ENCODE data around the gene AGAP1.

AGAP1 gene

GRCh38 chr2:235860111-235860510 lies 366.3 kb downstream of the AGAP1 start:
- peaks cover 4% of the 10 kb centered on the region for H3K36me3 ChIP-seq (ENCODE audit: insufficient read depth, low read length)
- H3K4me1 ChIP-seq (ENCODE audit: control insufficient read depth, insufficient read depth, low read length): no peaks in the 10 kb centered on the region
- H3K9me3 ChIP-seq (replicated peaks; ENCODE audit: low read length): no peaks in the 10 kb centered on the region
- no peaks in the 10 kb centered on the region for H3K27me3 ChIP-seq (ENCODE audit: control insufficient read depth, insufficient read depth, low read length)
- no peak overlapping the region for H3K9ac ChIP-seq (ENCODE audit: low read depth, low read length)
- no peak overlapping the region for H3K4me3 ChIP-seq (ENCODE audit: low read length)
- H3K4me2 ChIP-seq (ENCODE audit: low read length): no peak overlapping the region

DNA sequence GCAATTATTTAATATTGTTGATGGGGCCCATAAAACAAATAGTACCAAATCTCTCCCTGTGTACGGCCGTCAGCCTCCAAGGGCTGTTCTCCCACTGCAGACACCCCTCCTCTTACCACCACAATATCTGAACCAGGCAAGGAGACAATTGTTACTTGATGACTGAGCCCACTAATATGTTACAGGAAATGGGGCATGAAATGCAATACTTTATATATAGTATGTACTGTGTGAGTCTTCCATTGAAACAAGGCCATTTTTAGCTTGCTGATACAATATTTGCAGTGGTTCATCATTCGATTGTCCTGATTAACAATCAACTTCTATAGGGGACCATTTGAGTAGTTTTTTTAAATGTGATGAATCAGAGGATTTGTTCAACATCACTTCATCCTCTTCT lies 367.0 kb downstream of the AGAP1 start:
- Histone ChIP-seq H3K4me3 (ENCODE audit: low read length) (no peak overlapping the region), H3K36me3 (ENCODE audit: insufficient read depth, low read length) (peaks cover 4% of the 10 kb centered on the region), H3K9ac (ENCODE audit: low read depth, low read length) (no peak overlapping the region), H3K9me3 (replicated peaks; ENCODE audit: low read length) (no peaks in the 10 kb centered on the region), H3K4me2 (ENCODE audit: low read length) (no peak overlapping the region), H3K4me1 (ENCODE audit: control insufficient read depth, insufficient read depth, low read length) (no peaks in the 10 kb centered on the region), H3K27me3 (ENCODE audit: control insufficient read depth, insufficient read depth, low read length) (no peaks in the 10 kb centered on the region)

DNA sequence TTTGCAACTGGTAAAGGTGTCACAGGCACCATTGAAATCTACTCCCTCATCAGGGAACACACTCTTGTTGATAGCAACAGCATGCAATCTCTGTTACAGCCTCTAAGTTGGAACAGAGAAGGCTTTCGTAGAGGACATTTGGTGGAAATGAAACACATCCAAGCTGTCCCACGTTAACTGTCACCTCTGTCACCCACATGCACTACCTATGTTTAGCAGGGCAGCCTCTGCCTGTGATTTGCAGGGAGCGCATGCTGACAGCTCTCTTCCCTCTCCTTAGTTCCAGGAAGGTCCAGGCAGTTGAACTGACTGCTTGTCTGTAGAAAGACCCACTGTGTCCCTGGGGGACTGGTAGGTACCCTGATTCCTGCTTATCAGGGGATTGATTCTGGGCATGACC lies 367.5 kb downstream of the AGAP1 start:
- H3K9ac ChIP-seq (ENCODE audit: low read depth, low read length): no peak overlapping the region
- no peaks in the 10 kb centered on the region for H3K9me3 ChIP-seq (replicated peaks; ENCODE audit: low read length)
- H3K4me3 ChIP-seq (ENCODE audit: low read length): no peak overlapping the region
- H3K4me2 ChIP-seq (ENCODE audit: low read length): no peak overlapping the region
- no peaks in the 10 kb centered on the region for H3K27me3 ChIP-seq (ENCODE audit: control insufficient read depth, insufficient read depth, low read length)
- H3K36me3 ChIP-seq (ENCODE audit: insufficient read depth, low read length): peaks cover 4% of the 10 kb centered on the region
- H3K4me1 ChIP-seq (ENCODE audit: control insufficient read depth, insufficient read depth, low read length): no peaks in the 10 kb centered on the region

- Histone ChIP-seq H3K4me1 (ENCODE audit: control insufficient read depth, insufficient read depth, low read length) (no peaks in the 10 kb centered on the region), H3K27me3 (ENCODE audit: control insufficient read depth, insufficient read depth, low read length) (no peaks in the 10 kb centered on the region), H3K9ac (ENCODE audit: low read depth, low read length) (no peak overlapping the region), H3K9me3 (replicated peaks; ENCODE audit: low read length) (no peaks in the 10 kb centered on the region), H3K36me3 (ENCODE audit: insufficient read depth, low read length) (peaks cover 6% of the 10 kb centered on the region), H3K4me3 (ENCODE audit: low read length) (no peak overlapping the region), H3K4me2 (ENCODE audit: low read length) (no peak overlapping the region)
These were observed 369.6 kb downstream of the AGAP1 start for GRCh38 chr2:235863414-235863813.

GRCh38 chr2:235864302-235864701 lies 370.5 kb downstream of the AGAP1 start:
- Histone ChIP-seq H3K9me3 (replicated peaks; ENCODE audit: low read length) (no peaks in the 10 kb centered on the region), H3K4me2 (ENCODE audit: low read length) (no peak overlapping the region)

DNA sequence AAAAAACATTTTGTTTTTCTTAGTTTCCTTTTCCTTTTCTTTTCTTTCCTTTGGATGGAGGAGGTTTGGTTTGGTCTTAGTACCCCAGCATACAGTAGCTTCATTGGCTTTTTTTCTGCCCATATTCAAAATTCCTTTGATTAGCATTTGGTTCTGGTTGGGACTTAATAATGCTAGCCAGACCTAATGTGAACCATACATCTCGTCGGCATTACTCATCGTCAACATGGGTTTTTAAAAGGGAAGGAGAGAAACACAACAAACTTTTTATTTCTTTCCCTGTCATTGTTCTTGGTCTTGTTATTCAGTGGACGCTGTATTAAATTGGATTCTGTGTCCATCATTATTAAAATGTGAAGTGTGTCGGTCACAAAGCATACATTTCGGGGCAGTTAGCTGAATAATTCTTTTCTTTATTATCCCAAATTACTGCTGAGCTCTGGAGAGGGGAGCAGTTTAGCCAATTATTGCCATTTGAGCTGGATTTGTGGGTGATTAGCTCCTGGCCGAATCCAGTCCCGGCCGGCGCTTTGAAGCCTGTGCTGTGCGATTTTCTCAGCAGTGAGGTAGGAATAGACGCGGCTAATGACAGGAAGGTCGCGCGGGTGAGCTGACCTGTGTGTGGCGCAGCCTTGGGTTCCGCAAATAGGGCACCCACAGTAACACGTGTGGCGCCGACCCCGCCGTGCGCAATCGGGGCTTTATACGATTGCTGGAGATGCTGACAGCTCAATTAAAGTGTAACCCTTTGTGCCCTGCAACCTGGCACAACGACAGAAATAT lies 371.1 kb downstream of the AGAP1 start:
- no peak overlapping the region for H3K4me3 ChIP-seq (ENCODE audit: low read length)
- H3K4me2 ChIP-seq (ENCODE audit: low read length): no peak overlapping the region
- H3K9ac ChIP-seq (ENCODE audit: low read depth, low read length): no peak overlapping the region
- H3K27me3 ChIP-seq (ENCODE audit: control insufficient read depth, insufficient read depth, low read length): no peaks in the 10 kb centered on the region
- no peaks in the 10 kb centered on the region for H3K4me1 ChIP-seq (ENCODE audit: control insufficient read depth, insufficient read depth, low read length)
- peaks cover 6% of the 10 kb centered on the region for H3K36me3 ChIP-seq (ENCODE audit: insufficient read depth, low read length)
- no peaks in the 10 kb centered on the region for H3K9me3 ChIP-seq (replicated peaks; ENCODE audit: low read length)

More at GRCh38 chr2:235864302-235864701, 370.5 kb downstream of the AGAP1 start:
- no peak overlapping the region for H3K9ac ChIP-seq (ENCODE audit: low read depth, low read length)
- no peaks in the 10 kb centered on the region for H3K4me1 ChIP-seq (ENCODE audit: control insufficient read depth, insufficient read depth, low read length)
- peaks cover 6% of the 10 kb centered on the region for H3K36me3 ChIP-seq (ENCODE audit: insufficient read depth, low read length)
- no peak overlapping the region for H3K4me3 ChIP-seq (ENCODE audit: low read length)
- no peaks in the 10 kb centered on the region for H3K27me3 ChIP-seq (ENCODE audit: control insufficient read depth, insufficient read depth, low read length)

DNA sequence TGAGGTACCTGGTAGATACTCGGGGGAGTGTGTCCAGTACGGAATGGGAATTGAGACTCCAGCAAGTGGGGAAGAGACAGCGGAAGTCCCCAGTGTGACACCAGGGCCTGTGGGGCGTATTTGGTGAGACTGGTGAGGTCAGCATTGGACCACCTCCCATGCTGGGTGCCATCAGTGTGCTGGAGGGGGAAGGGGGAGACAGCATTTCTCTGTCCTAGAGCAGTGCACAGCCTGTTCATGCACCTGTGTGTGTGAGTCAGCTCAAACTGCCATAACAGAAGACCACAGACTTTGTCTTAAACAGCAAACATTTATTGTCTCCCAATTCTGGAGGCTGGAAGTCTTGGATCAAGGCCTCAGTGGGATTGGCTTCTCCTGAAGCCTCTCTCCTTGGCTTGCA lies 372.5 kb downstream of the AGAP1 start:
- Histone ChIP-seq H3K9ac (ENCODE audit: low read depth, low read length) (no peak overlapping the region), H3K9me3 (replicated peaks; ENCODE audit: low read length) (no peaks in the 10 kb centered on the region), H3K4me1 (ENCODE audit: control insufficient read depth, insufficient read depth, low read length) (no peaks in the 10 kb centered on the region), H3K4me3 (ENCODE audit: low read length) (no peak overlapping the region), H3K4me2 (ENCODE audit: low read length) (no peak overlapping the region), H3K27me3 (ENCODE audit: control insufficient read depth, insufficient read depth, low read length) (no peaks in the 10 kb centered on the region), H3K36me3 (ENCODE audit: insufficient read depth, low read length) (peaks cover 6% of the 10 kb centered on the region)

DNA sequence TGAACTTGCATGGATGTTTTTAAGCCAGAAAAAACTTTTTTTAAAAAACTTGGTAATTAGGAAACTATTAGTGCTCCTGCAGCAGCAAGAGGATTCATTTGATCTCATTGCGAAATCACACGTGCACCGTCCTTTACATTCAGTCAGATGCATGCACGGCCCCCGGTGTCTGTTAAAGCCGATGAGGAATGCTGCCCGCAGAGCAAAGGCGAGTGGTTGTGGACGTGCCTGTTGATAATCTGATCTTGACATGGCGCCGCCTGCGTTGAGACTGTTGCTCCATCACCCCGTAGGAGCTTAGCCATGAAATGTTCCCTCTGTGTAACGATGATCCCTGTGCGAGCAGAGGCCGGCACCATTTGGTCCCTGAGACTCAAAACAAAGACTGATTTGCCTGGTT lies 374.4 kb downstream of the AGAP1 start:
- H3K36me3 ChIP-seq (ENCODE audit: insufficient read depth, low read length): peaks cover 3% of the 10 kb centered on the region
- no peaks in the 10 kb centered on the region for H3K4me1 ChIP-seq (ENCODE audit: control insufficient read depth, insufficient read depth, low read length)
- H3K4me3 ChIP-seq (ENCODE audit: low read length): no peak overlapping the region
- no peak overlapping the region for H3K4me2 ChIP-seq (ENCODE audit: low read length)
- H3K27me3 ChIP-seq (ENCODE audit: control insufficient read depth, insufficient read depth, low read length): no peaks in the 10 kb centered on the region
- no peak overlapping the region for H3K9ac ChIP-seq (ENCODE audit: low read depth, low read length)
- H3K9me3 ChIP-seq (replicated peaks; ENCODE audit: low read length): no peaks in the 10 kb centered on the region

GRCh38 chr2:235868645-235869044 lies 374.8 kb downstream of the AGAP1 start:
- Histone ChIP-seq H3K36me3 (ENCODE audit: insufficient read depth, low read length) (peaks cover 3% of the 10 kb centered on the region), H3K9ac (ENCODE audit: low read depth, low read length) (no peak overlapping the region), H3K4me3 (ENCODE audit: low read length) (no peak overlapping the region), H3K27me3 (ENCODE audit: control insufficient read depth, insufficient read depth, low read length) (no peaks in the 10 kb centered on the region), H3K4me2 (ENCODE audit: low read length) (no peak overlapping the region), H3K4me1 (ENCODE audit: control insufficient read depth, insufficient read depth, low read length) (no peaks in the 10 kb centered on the region), H3K9me3 (replicated peaks; ENCODE audit: low read length) (no peaks in the 10 kb centered on the region)

DNA sequence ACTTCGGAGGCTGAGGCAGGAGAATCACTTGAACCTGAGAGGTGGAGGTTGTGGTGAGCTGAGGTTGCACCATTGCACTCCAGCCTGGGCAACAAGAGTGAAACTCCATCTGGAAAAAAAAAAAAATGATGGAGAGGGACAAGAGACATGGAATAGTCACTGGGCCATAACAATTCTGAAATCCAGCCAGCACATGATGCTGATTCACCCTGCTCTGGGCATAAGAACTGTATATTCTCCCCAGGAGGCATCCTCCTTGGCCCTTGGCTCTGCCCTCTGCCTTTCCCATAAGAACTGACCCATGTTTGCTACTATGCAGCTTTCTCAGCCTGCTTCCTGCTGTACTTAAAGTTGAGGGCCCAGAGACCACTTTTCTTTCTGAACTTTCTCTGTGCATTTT lies 376.7 kb downstream of the AGAP1 start:
- H3K4me3 ChIP-seq (ENCODE audit: low read length): no peak overlapping the region
- no peaks in the 10 kb centered on the region for H3K27me3 ChIP-seq (ENCODE audit: control insufficient read depth, insufficient read depth, low read length)
- H3K36me3 ChIP-seq (ENCODE audit: insufficient read depth, low read length): peaks cover 3% of the 10 kb centered on the region
- no peaks in the 10 kb centered on the region for H3K9me3 ChIP-seq (replicated peaks; ENCODE audit: low read length)
- no peaks in the 10 kb centered on the region for H3K4me1 ChIP-seq (ENCODE audit: control insufficient read depth, insufficient read depth, low read length)
- no peak overlapping the region for H3K9ac ChIP-seq (ENCODE audit: low read depth, low read length)
- H3K4me2 ChIP-seq (ENCODE audit: low read length): no peak overlapping the region

- Histone ChIP-seq H3K36me3 (ENCODE audit: insufficient read depth, low read length) (no peaks in the 10 kb centered on the region), H3K4me2 (ENCODE audit: low read length) (no peak overlapping the region), H3K9me3 (replicated peaks; ENCODE audit: low read length) (no peaks in the 10 kb centered on the region), H3K4me3 (ENCODE audit: low read length) (no peak overlapping the region), H3K9ac (ENCODE audit: low read depth, low read length) (no peak overlapping the region), H3K4me1 (ENCODE audit: control insufficient read depth, insufficient read depth, low read length) (no peaks in the 10 kb centered on the region), H3K27me3 (ENCODE audit: control insufficient read depth, insufficient read depth, low read length) (no peaks in the 10 kb centered on the region)
These were observed 382.3 kb downstream of the AGAP1 start for GRCh38 chr2:235876099-235876679.

- H3K4me1 ChIP-seq (ENCODE audit: control insufficient read depth, insufficient read depth, low read length): no peaks in the 10 kb centered on the region
- H3K4me2 ChIP-seq (ENCODE audit: low read length): no peak overlapping the region
- no peak overlapping the region for H3K4me3 ChIP-seq (ENCODE audit: low read length)
- no peak overlapping the region for H3K9ac ChIP-seq (ENCODE audit: low read depth, low read length)
- H3K9me3 ChIP-seq (replicated peaks; ENCODE audit: low read length): no peaks in the 10 kb centered on the region
- H3K27me3 ChIP-seq (ENCODE audit: control insufficient read depth, insufficient read depth, low read length): no peaks in the 10 kb centered on the region
- H3K36me3 ChIP-seq (ENCODE audit: insufficient read depth, low read length): no peaks in the 10 kb centered on the region
These were observed 383.5 kb downstream of the AGAP1 start for GRCh38 chr2:235877275-235877802.
